Left lung (tissue), 10 donors: ENCODE data around the gene SP6. TPM values are rescaled to one million over a fixed set of nuclear protein-coding genes. Genes with fewer than 3 reads are reported as not detected.

Experiments used
- ATAC-seq: fragments of 200-7000 bp; cut with Tn5 transposase; one replicate; pipeline ENCODE4 v1.9.1; 2020; ENCODE audit warnings: moderate library complexity
- DNase-seq, 4 donors: peaks; one replicate each; pipeline ENCODE4 v3.0.0-alpha.2; 2013 to 2020
- H3K27ac ChIP-seq, 2 donors: fragments of 200-600 bp; sonication (generic) in 1 of 2; one replicate each; pipeline versions ENCODE4 v1.5.0 to v1.8.0; 2020 to 2021
- H3K27me3 ChIP-seq, 2 donors: fragments of 200-600 bp; sonication (generic) in 1 of 2; one replicate each; pipeline versions ENCODE4 v1.5.0 to v1.8.0; 2020 to 2021
- H3K36me3 ChIP-seq, 2 donors: fragments of 200-600 bp; sonication (generic) in 1 of 2; one replicate each; pipeline versions ENCODE4 v1.5.0 to v1.8.0; 2020 to 2021
- H3K4me1 ChIP-seq, 2 donors: fragments of 200-600 bp; one replicate each; pipeline ENCODE4 v1.8.0; 2021
- H3K4me3 ChIP-seq, 2 donors: fragments of 200-600 bp; sonication (generic) in 1 of 2; one replicate each; pipeline versions ENCODE4 v1.5.0 to v1.8.0; 2020 to 2021; ENCODE audit warnings: mild to moderate bottlenecking in 1 of 2
- H3K9me3 ChIP-seq, 2 donors: fragments of 200-600 bp; sonication (generic) in 1 of 2; one replicate each; pipeline versions ENCODE4 v1.5.0 to v1.8.0; 2020 to 2021
- CTCF ChIP-seq, 2 donors: fragments of 200-600 bp; sonication (generic) in 1 of 2; IDR thresholded peaks; one replicate each; pipeline versions ENCODE4 v1.5.0 to v1.8.0; 2021; ENCODE audit warnings: antibody characterized with exemption in 2 of 2
- intact Hi-C, 2 donors: fragments of 100-400 bp; cut with DNase I; formaldehyde crosslinking; loops; one replicate each; pipeline versions ENCODE4 v1.11.2 to v1.14.2; 2022
- polyA plus RNA-seq, 6 donors: library from polyadenylated mRNA; unstranded; fragments of 120-200 nt; gene quantifications; one replicate each; pipeline ENCODE4 v1.2.1, GENCODE V29; 2013; ENCODE audit not compliant: insufficient read length in 6 of 6
- total RNA-seq, 2 donors: library from RNA; stranded (reverse); fragmentation: NEBNext Ultra II Directional; extraction: Animal tissue kit (Norgen Biotek cat#: 25700); gene quantifications; one replicate each; pipeline ENCODE4 v1.2.1, GENCODE V29; 2021
- donor health status: DM: no; HTN: yes; CAD: no.
- donor health status: DM: no; HTN: no; CAD: no.

SP6 gene
- total and polyA plus RNA-seq, 8 donors, result 0.79 to 6.7 (median 4.5) TPM

DNA sequence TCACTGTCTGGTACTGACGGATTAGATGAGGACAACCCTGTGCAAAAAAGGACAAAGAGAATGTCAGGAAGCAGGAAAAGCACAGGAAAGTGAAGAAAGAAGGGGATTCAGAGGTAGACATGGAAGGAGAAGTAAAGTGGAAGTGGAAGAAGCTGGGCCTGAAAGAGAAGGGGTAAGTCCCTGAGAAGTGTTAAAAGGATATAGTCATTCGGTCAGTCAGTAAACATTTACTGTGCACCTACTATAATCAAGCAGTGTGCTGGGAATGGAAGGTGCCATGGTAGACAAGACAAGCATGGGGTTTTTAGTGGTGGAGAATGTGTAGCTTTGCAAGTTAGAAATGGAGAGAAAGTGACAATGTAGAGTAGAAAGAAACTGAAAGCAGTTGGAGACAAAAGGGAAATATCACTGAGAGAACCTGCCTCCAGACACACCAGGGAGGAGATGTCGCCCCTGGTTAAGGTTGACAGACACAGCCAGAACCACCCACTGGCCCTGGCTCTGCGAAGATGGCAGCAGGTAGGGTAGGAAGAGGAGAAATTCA is 40.7 kb upstream of the SP6 start:
- no peak for ATAC-seq
- Histone ChIP-seq H3K27ac (no peak overlapping the region), H3K9me3 (no peaks in the 10 kb centered on the region), H3K4me3 (no peak overlapping the region), H3K27me3 (no peaks in the 10 kb centered on the region), H3K4me1 (peaks cover 0 to 21% of the 10 kb centered on the region in 2 donors), H3K36me3 (no peaks in the 10 kb centered on the region)
- no peak for TF ChIP-seq CTCF (IDR thresholded peaks at IDR 0.05)
- DNase-seq, result no peak
- intact Hi-C loops, result no loop called here

GRCh38 chr17:47889734-47890529 is 39.0 kb upstream of the SP6 start:
- peaks cover 0 to 19% of the 10 kb centered on the region in 2 donors for H3K4me1 ChIP-seq
- ATAC-seq (peak; percentile 97), DNase-seq (peak; percentile 71 to 97 (median 88))
- H3K27me3 ChIP-seq, result no peaks in the 10 kb centered on the region
- no peaks in the 10 kb centered on the region for H3K9me3 ChIP-seq
- H3K27ac ChIP-seq, result no peak overlapping the region
- H3K36me3 ChIP-seq, result no peaks in the 10 kb centered on the region
- intact Hi-C loops, result no loop called here
- no peak overlapping the region for H3K4me3 ChIP-seq
- TF ChIP-seq CTCF (IDR thresholded peaks at IDR 0.05), result peak; percentile 91 to 98

DNA sequence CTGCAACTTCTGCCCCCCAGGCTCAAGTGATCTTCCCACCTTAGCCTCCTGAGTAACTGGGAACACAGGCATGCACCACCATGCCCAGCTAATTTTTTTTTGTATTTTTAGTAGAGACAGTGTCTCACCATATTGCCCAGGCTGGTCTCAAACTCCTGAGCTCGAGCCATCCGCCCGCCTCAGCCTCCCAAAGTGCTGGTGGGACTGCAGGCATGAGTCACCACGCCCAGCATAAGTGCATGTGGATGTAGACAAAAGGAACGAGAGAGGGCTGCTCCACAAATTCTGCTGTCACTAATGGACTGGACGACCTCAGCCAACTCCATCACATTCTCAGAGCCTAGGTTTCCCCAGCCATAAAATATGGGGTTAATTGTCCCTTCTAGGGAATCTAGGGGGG is 37.3 kb upstream of the SP6 start:
- Histone ChIP-seq H3K4me3 (no peak overlapping the region), H3K4me1 (peaks cover 0 to 9% of the 10 kb centered on the region in 2 donors), H3K27ac (no peak overlapping the region), H3K27me3 (no peaks in the 10 kb centered on the region), H3K9me3 (no peaks in the 10 kb centered on the region), H3K36me3 (no peaks in the 10 kb centered on the region)
- intact Hi-C loops, result no loop called here
- ATAC-seq (no peak), DNase-seq (no peak)
- no peak for TF ChIP-seq CTCF (IDR thresholded peaks at IDR 0.05)

DNA sequence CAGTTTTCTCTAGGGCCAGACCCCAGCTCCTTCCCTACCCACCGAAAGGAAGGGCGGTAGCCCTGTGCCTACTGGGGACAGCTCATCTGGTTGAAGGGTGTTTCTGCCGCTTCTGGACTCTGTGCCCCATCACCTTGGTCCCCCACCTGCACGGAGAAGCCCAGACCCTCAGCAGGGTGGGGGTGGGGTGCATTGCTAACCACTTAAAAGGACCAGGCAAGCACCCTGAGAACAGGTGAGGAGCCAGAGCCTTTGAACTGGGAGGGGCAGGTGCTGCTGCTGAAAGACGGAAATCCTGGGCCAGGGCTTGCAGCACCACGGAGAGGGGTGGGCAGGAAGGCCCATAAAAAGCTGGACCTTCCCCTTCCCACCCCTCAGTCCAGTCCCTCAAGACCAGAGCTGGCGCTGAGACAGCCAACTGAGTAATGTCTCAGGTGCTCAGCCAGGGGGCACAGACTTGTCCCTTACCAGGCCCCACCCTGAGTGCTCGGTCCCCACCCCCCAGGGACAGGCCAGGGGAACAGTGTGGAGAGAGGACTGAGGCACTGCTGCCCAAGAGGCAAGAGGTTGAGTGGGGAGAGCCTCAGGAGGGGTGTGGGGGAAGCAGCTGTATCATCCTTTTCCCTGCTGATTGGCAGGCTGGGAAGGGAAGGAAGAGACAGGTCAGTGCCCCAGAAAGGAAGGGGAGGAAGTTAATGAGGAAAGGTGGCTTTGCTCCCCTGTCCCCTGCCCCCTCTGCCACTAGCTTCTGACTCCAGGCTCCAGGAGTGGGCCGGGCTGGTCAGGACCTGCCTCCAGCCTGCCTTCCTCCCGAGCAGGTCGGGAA is 34.2 kb upstream of the SP6 start:
- H3K4me1 ChIP-seq, result peaks cover 0 to 20% of the 10 kb centered on the region in 2 donors
- H3K4me3 ChIP-seq, result no peak overlapping the region
- TF ChIP-seq CTCF (IDR thresholded peaks at IDR 0.05), result no peak
- H3K36me3 ChIP-seq, result no peaks in the 10 kb centered on the region
- H3K27me3 ChIP-seq, result no peaks in the 10 kb centered on the region
- no peak overlapping the region for H3K27ac ChIP-seq
- DNase-seq, result no peak
- intact Hi-C loops, result loop anchor here in 1 of 2 donors (2.0 kb wide), 1 partner anchor 42 kb away; no protein-coding TSS in a partner anchor
- H3K9me3 ChIP-seq, result no peaks in the 10 kb centered on the region
- ATAC-seq, result no peak

DNA sequence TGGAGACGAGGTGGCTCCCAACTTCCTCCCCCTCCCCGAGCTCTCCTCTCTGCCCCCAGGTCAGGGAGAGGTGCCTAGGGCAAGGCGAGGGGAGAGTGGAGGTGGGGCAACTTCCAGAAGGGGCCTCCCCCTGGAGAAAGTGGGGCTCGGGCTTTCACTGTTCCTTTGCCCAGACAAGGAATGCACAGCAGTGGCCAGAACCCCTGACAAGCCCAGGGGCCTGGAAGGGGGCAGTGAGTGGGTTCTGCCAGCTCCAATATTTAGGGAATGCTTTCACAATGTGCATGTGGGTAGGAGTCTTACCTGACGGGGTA is 33.4 kb upstream of the SP6 start:
- peak overlapping the region in 1 of 2 donors; percentile 37 for H3K27ac ChIP-seq
- H3K9me3 ChIP-seq, result no peaks in the 10 kb centered on the region
- no peaks in the 10 kb centered on the region for H3K27me3 ChIP-seq
- TF ChIP-seq CTCF (IDR thresholded peaks at IDR 0.05), result no peak
- no peak for DNase-seq
- ATAC-seq, result no peak
- intact Hi-C loops, result loop anchor here in 1 of 2 donors (2.0 kb wide), 1 partner anchor 42 kb away; no protein-coding TSS in a partner anchor
- peaks cover 0 to 14% of the 10 kb centered on the region in 2 donors for H3K4me1 ChIP-seq
- H3K36me3 ChIP-seq, result no peaks in the 10 kb centered on the region
- H3K4me3 ChIP-seq, result no peak overlapping the region
